Loucy (cell line): ENCODE measurements around the gene ROBO2.

Experiments
- CTCF ChIP-seq: fragments of 200-600 bp; sonication (generic); conservative IDR thresholded peaks from 2 replicates; pipeline ENCODE4 v1.5.1; 2014; ENCODE audit warnings: mild to moderate bottlenecking, antibody characterized with exemption, low read length
- EZH2phosphoT487 ChIP-seq: fragments of 200-600 bp; IDR thresholded peaks from 2 replicates; pipeline ENCODE4 v1.6.1; 2018; ENCODE audit warnings: antibody characterized with exemption, mild to moderate bottlenecking, moderate library complexity, borderline replicate concordance

DNA sequence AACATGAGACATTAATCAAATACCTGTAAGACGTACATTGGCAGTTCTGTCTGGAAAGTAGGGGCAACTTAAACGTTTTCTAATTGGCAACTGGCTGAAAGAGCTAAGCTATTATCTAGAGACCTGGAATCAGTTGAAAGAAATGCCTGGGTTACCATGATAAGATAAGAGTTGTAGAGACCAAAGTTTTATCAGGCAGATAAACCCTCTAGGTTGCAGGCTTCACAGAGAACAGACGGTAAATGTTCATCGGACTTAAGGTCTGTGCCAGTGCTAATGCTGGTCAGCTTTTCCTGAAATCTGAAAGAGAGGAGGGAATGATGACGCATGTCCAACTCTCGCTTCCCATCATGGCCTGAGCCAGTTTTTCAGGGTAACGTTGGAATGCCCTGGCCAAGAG, 196.2 kb downstream of the ROBO2 start:
- TF ChIP-seq CTCF (no peak), EZH2phosphoT487 (no peak)
